ENCODE results near the gene GAS6. TPM values are rescaled to one million over a fixed set of nuclear protein-coding genes. Genes with fewer than 3 reads are reported as not detected.
"Not testable (repeated sequence)": the region's sequence is repeated elsewhere in the genome, so short reads cannot be mapped to it uniquely, and the experiment has no call there.

Gene GAS6
- total and polyA plus RNA-seq, 2 donors (not counting 1 experiment from before 2014, with no cell fraction given), result 0.25 to 0.78 TPM

GRCh38 chr13:113791226-113791625 is 72.7 kb downstream of the GAS6 start:
- ChIA-PET CTCF (interaction anchor here (0.9 kb wide), 1 partner anchor 9 kb away, joined by 3 read pairs; no protein-coding TSS in a partner anchor), POLR2A (no interaction called here)
- no peaks in the 10 kb centered on the region for H3K4me1 ChIP-seq (ENCODE audit: control insufficient read depth in 2 of 2, insufficient read depth in 2 of 2, low read length in 2 of 2)
- peaks cover 0 to 3% (median 0%) of the 10 kb centered on the region in 4 experiments for H3K27me3 ChIP-seq (replicated peaks in 1 of 4; ENCODE audit: control extremely low read depth in 1 of 4, control insufficient read depth in 3 of 4, insufficient read depth in 4 of 4, low read length in 3 of 4)
- H3K4me3 ChIP-seq (ENCODE audit: control extremely low read depth in 1 of 5, extremely low read depth in 1 of 5, insufficient read depth in 1 of 5, low read depth in 2 of 5, low read length in 4 of 5), result no peak overlapping the region
- H3K9me3 ChIP-seq (ENCODE audit: control extremely low read depth in 1 of 3, control insufficient read depth in 2 of 3, insufficient read depth in 1 of 3, low read length in 2 of 3), result no peaks in the 10 kb centered on the region
- Mint-ChIP-seq H3K4me3 (no peak overlapping the region), H3K27me3 (peaks cover 4% of the 10 kb centered on the region), H3K4me1 (no peaks in the 10 kb centered on the region), H3K9me3 (ENCODE audit: insufficient read depth) (no peaks in the 10 kb centered on the region), H3K27ac (no peak overlapping the region)
- DNase-seq (no peak), ATAC-seq (ENCODE audit: low read depth) (no peak)
- 79% methylated on average over 16 of the region's 17 CpGs for WGBS (ENCODE audit: insufficient coverage)
- no peak for TF ChIP-seq CTCF (IDR thresholded peaks at IDR 0.05)
- no peak for TF ChIP-seq EZH2 (IDR thresholded peaks at IDR 0.05; ENCODE audit: borderline replicate concordance, insufficient read depth, low read depth, low read length, poor library complexity, severe bottlenecking)
- intact Hi-C loops (cut with micrococcal nuclease), result no loop called here
- H3K36me3 ChIP-seq (replicated peaks in 1 of 2; ENCODE audit: control extremely low read depth in 1 of 2, control insufficient read depth in 1 of 2, extremely low read depth in 1 of 2, insufficient read depth in 2 of 2, low read length in 1 of 2), result no peaks in the 10 kb centered on the region
- no peak overlapping the region for H3K9ac ChIP-seq (ENCODE audit: low read length)
- H3K79me2 ChIP-seq (ENCODE audit: control insufficient read depth, insufficient read depth, low read length), result no peaks in the 10 kb centered on the region
- H3K27ac ChIP-seq (ENCODE audit: low read length in 2 of 2), result no peak overlapping the region
- no peak overlapping the region for H2AFZ ChIP-seq (ENCODE audit: insufficient read depth, low read depth, low read length, poor library complexity, severe bottlenecking)
- H4K20me1 ChIP-seq (ENCODE audit: control insufficient read depth, insufficient read depth, low read length, poor library complexity, severe bottlenecking), result no peaks in the 10 kb centered on the region
- H3K4me2 ChIP-seq (replicated peaks; ENCODE audit: low read depth, low read length, poor library complexity, severe bottlenecking), result no peak overlapping the region

GRCh38 chr13:113789931-113790330 is 73.9 kb downstream of the GAS6 start:
- DNase-seq; CTCF ChIA-PET; H3K9me3 Mint-ChIP-seq (ENCODE audit: insufficient read depth); H3K9me3 ChIP-seq (ENCODE audit: control extremely low read depth in 1 of 3, control insufficient read depth in 2 of 3, insufficient read depth in 1 of 3, low read length in 2 of 3); H3K9ac ChIP-seq (ENCODE audit: low read length); H3K4me1 Mint-ChIP-seq; H4K20me1 ChIP-seq (ENCODE audit: control insufficient read depth, insufficient read depth, low read length, poor library complexity, severe bottlenecking); H3K36me3 ChIP-seq (replicated peaks in 1 of 2; ENCODE audit: control extremely low read depth in 1 of 2, control insufficient read depth in 1 of 2, extremely low read depth in 1 of 2, insufficient read depth in 2 of 2, low read length in 1 of 2); H3K4me2 ChIP-seq (replicated peaks; ENCODE audit: low read depth, low read length, poor library complexity, severe bottlenecking); ATAC-seq (ENCODE audit: low read depth); H3K27me3 ChIP-seq (replicated peaks in 1 of 4; ENCODE audit: control extremely low read depth in 1 of 4, control insufficient read depth in 3 of 4, insufficient read depth in 4 of 4, low read length in 3 of 4); H3K27me3 Mint-ChIP-seq; POLR2A ChIA-PET; H3K79me2 ChIP-seq (ENCODE audit: control insufficient read depth, insufficient read depth, low read length); H3K27ac Mint-ChIP-seq; H3K4me3 Mint-ChIP-seq; H3K4me3 ChIP-seq (ENCODE audit: control extremely low read depth in 1 of 5, extremely low read depth in 1 of 5, insufficient read depth in 1 of 5, low read depth in 2 of 5, low read length in 4 of 5); H3K27ac ChIP-seq (ENCODE audit: low read length in 2 of 2); H3K4me1 ChIP-seq (ENCODE audit: control insufficient read depth in 2 of 2, insufficient read depth in 2 of 2, low read length in 2 of 2); H2AFZ ChIP-seq (ENCODE audit: insufficient read depth, low read depth, low read length, poor library complexity, severe bottlenecking); intact Hi-C loops (cut with micrococcal nuclease): not testable (repeated sequence)
- 93% methylated on average over 5 of the region's 13 CpGs for WGBS (ENCODE audit: insufficient coverage)
